Endodermal cell (in vitro differentiated cells): Measurements from ENCODE around the gene UGT2A1. TPM values are rescaled to one million over a fixed set of nuclear protein-coding genes. Genes with fewer than 3 reads are reported as not detected.
A peak's percentile ranks its signal among the peaks of the same experiment; 100 is the strongest.

Source experiments
- DNase-seq: peaks from one replicate; pipeline ENCODE4 v3.0.0-alpha.2; 2017
- H3K27ac ChIP-seq: 2 replicates; pipeline ENCODE4 v1.5.1; 2013; ENCODE audit warnings: mild to moderate bottlenecking, low read depth, low read length, moderate library complexity
- H3K27me3 ChIP-seq: 2 replicates; pipeline ENCODE4 v1.6.1; 2013; ENCODE audit warnings: mild to moderate bottlenecking, low read length, moderate library complexity; ENCODE audit not compliant: insufficient read depth, control insufficient read depth, poor library complexity, severe bottlenecking
- H3K36me3 ChIP-seq: 2 replicates; pipeline ENCODE4 v1.7.0; 2013; ENCODE audit warnings: mild to moderate bottlenecking, low read length, moderate library complexity; ENCODE audit not compliant: control insufficient read depth, insufficient read depth
- H3K4me1 ChIP-seq: one replicate; pipeline ENCODE4 v1.7.0; 2013; ENCODE audit warnings: low read length; ENCODE audit not compliant: control insufficient read depth, insufficient read depth
- H3K4me3 ChIP-seq: 2 replicates; pipeline ENCODE4 v1.5.1; 2013; ENCODE audit warnings: mild to moderate bottlenecking, low read length, moderate library complexity
- H3K9ac ChIP-seq: 2 replicates; pipeline ENCODE4 v1.6.1; 2013; ENCODE audit warnings: mild to moderate bottlenecking, low read length, moderate library complexity; ENCODE audit not compliant: poor library complexity, severe bottlenecking; ENCODE audit errors: extremely low read depth
- H3K9me3 ChIP-seq: 2 replicates; pipeline ENCODE4 v1.6.1; 2013; ENCODE audit warnings: mild to moderate bottlenecking, low read length, moderate library complexity; ENCODE audit not compliant: control insufficient read depth
- H3K27ac Mint-ChIP-seq: 2 replicates; pipeline ENCODE4 v1.8.0; 2020; ENCODE audit warnings: mixed read lengths
- H3K27me3 Mint-ChIP-seq: 2 replicates; pipeline ENCODE4 v1.8.0; 2021; ENCODE audit warnings: mild to moderate bottlenecking, mixed read lengths; ENCODE audit not compliant: insufficient read depth
- H3K36me3 Mint-ChIP-seq: 2 replicates; pipeline ENCODE4 v1.8.0; 2020; ENCODE audit warnings: low read depth, mixed read lengths
- H3K4me1 Mint-ChIP-seq: 2 replicates; pipeline ENCODE4 v1.8.0; 2020; ENCODE audit warnings: mixed read lengths
- H3K4me3 Mint-ChIP-seq: 2 replicates; pipeline ENCODE4 v1.8.0; 2020; ENCODE audit warnings: mild to moderate bottlenecking, moderate library complexity, mixed read lengths
- H3K9me3 Mint-ChIP-seq: 2 replicates; pipeline ENCODE4 v1.8.0; 2020; ENCODE audit warnings: mild to moderate bottlenecking, mixed read lengths
- CTCF ChIP-seq: fragments of 200-600 bp; sonication (generic); conservative IDR thresholded peaks from 2 replicates; pipeline ENCODE4 v1.5.0; 2021; ENCODE audit warnings: antibody characterized with exemption, mild to moderate bottlenecking
- WGBS, 2 experiments: methylation state at CpG; one replicate each; pipeline versions ENCODE4 v1.1.5 to v1.1.7; 2013; ENCODE audit warnings: missing lambda C conversion rate in 2 of 2, mixed read lengths in 1 of 2; ENCODE audit not compliant: insufficient coverage in 1 of 2, insufficient read length in 1 of 2; 5-methylcytosine and 5-hydroxymethylcytosine counted together
- total RNA-seq, 2 donors: library from RNA; stranded (reverse); fragmentation: NEBNext Ultra II Directional in 1 of 2; extraction: Animal tissue kit (Norgen Biotek cat#: 25700) in 1 of 2; gene quantifications; 2 replicates in 1 of 2; 3 replicates in 1 of 2; pipeline ENCODE4 v1.2.1, GENCODE V29; 2021

Gene UGT2A1
- total RNA-seq, 2 donors from 2014 or later: not detected

GRCh38 chr4:69601065-69601464 lies 52.0 kb downstream of the UGT2A1 start:
- Histone ChIP-seq H3K27me3 (no peaks in the 10 kb centered on the region), H3K4me1 (no peaks in the 10 kb centered on the region), H3K9ac (no peak overlapping the region), H3K9me3 (no peaks in the 10 kb centered on the region), H3K36me3 (no peaks in the 10 kb centered on the region), H3K27ac (no peak overlapping the region), H3K4me3 (no peak overlapping the region)
- peak; percentile 57 for TF ChIP-seq CTCF
- Mint-ChIP-seq H3K9me3 (no peaks in the 10 kb centered on the region), H3K4me1 (no peaks in the 10 kb centered on the region), H3K27ac (no peak overlapping the region), H3K27me3 (peaks cover 14% of the 10 kb centered on the region), H3K36me3 (no peaks in the 10 kb centered on the region), H3K4me3 (no peak overlapping the region)
- WGBS, 2 experiments: 40 to 63% methylated on average over 1 to 4 of the region's 4 CpGs
- peak; percentile 54 for DNase-seq

GRCh38 chr4:69600013-69600412 lies 53.0 kb downstream of the UGT2A1 start:
- no peaks in the 10 kb centered on the region for H3K9me3 ChIP-seq
- no peaks in the 10 kb centered on the region for H3K4me1 ChIP-seq
- Mint-ChIP-seq H3K27me3 (peaks cover 23% of the 10 kb centered on the region), H3K9me3 (no peaks in the 10 kb centered on the region), H3K27ac (no peak overlapping the region), H3K4me1 (no peaks in the 10 kb centered on the region), H3K36me3 (no peaks in the 10 kb centered on the region), H3K4me3 (no peak overlapping the region)
- H3K27me3 ChIP-seq: no peaks in the 10 kb centered on the region
- no peak for TF ChIP-seq CTCF
- WGBS, 2 experiments: 96% methylated on average over 2 of the region's 2 CpGs; no CpG with 5 or more reads in 1 of the 2 experiments
- no peak for DNase-seq
- H3K36me3 ChIP-seq: no peaks in the 10 kb centered on the region
- no peak overlapping the region for H3K4me3 ChIP-seq
- H3K27ac ChIP-seq: no peak overlapping the region
- H3K9ac ChIP-seq: no peak overlapping the region

- Histone ChIP-seq H3K27me3 (no peaks in the 10 kb centered on the region), H3K9me3 (no peaks in the 10 kb centered on the region), H3K9ac (no peak overlapping the region), H3K36me3 (no peaks in the 10 kb centered on the region), H3K4me1 (peaks cover 6% of the 10 kb centered on the region), H3K27ac (no peak overlapping the region), H3K4me3 (no peak overlapping the region)
- WGBS, 2 experiments: 63 to 100% methylated on average over 1 to 4 of the region's 4 CpGs
- Mint-ChIP-seq H3K9me3 (no peaks in the 10 kb centered on the region), H3K4me1 (peaks cover 20% of the 10 kb centered on the region), H3K4me3 (no peak overlapping the region), H3K27ac (no peak overlapping the region), H3K27me3 (peaks cover 22% of the 10 kb centered on the region), H3K36me3 (no peaks in the 10 kb centered on the region)
- no peak for TF ChIP-seq CTCF
- no peak for DNase-seq
These were observed 58.7 kb downstream of the UGT2A1 start for GRCh38 chr4:69594382-69594781.
